ENCODE results near the gene LIMCH1.

LIMCH1 gene

DNA sequence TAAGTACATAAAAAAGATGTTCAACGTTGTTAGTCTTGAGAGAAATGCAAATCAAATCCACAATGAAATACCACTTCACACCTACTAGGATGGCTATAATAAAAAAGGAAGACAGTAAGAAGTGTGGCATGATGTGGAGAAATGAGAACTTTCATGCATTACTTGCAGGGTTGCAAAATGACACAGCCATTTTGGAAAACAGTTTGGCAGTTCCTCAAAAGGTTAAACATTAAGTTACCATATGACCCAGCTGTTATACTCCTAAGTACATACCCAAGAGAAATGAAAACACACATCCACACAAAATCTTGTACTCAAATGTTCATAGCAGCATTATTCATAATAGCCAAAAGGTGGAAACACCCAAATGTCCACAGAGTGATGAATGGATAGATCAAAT, 25.8 kb upstream of the LIMCH1 start:
- no peaks in the 10 kb centered on the region for H3K27me3 ChIP-seq (ENCODE audit: control insufficient read depth in 1 of 2, insufficient read depth in 2 of 2, low read length in 2 of 2)
- no peaks in the 10 kb centered on the region for H3K36me3 ChIP-seq (ENCODE audit: control insufficient read depth in 2 of 2, insufficient read depth in 2 of 2, low read length in 2 of 2)
- H3K4me1 ChIP-seq (ENCODE audit: control insufficient read depth, insufficient read depth, low read length), result peaks cover 4% of the 10 kb centered on the region
- H3K9me3 ChIP-seq (ENCODE audit: control insufficient read depth in 2 of 2, low read length in 2 of 2), result no peaks in the 10 kb centered on the region
- no peak overlapping the region for H3K9ac ChIP-seq (ENCODE audit: low read length in 2 of 2)
- H3K4me3 ChIP-seq (ENCODE audit: low read length in 2 of 2), result no peak overlapping the region
- no peak overlapping the region for H3K27ac ChIP-seq (ENCODE audit: low read length)

DNA sequence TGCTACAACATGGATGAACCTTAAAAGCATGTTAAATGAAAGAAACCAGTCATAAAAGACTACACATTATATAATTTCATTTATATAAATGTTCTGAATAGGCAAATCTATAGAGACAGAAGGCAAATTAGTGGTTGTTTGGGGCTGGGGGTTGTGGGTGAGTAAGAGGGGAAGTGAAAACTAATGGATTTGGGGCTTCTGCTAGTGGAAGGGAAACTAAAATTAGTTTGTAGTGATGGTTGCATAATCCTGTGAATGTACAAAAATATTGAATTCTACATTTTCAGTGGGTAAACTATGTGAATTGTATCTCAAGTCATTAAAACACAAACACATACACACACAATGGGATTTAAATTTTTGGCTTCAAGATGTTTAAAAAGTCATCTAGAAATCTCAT, 25.4 kb upstream of the LIMCH1 start:
- no peak overlapping the region for H3K4me3 ChIP-seq (ENCODE audit: low read length in 2 of 2)
- no peak overlapping the region for H3K27ac ChIP-seq (ENCODE audit: low read length)
- peaks cover 4% of the 10 kb centered on the region for H3K4me1 ChIP-seq (ENCODE audit: control insufficient read depth, insufficient read depth, low read length)
- no peaks in the 10 kb centered on the region for H3K9me3 ChIP-seq (ENCODE audit: control insufficient read depth in 2 of 2, low read length in 2 of 2)
- H3K36me3 ChIP-seq (ENCODE audit: control insufficient read depth in 2 of 2, insufficient read depth in 2 of 2, low read length in 2 of 2), result no peaks in the 10 kb centered on the region
- H3K9ac ChIP-seq (ENCODE audit: low read length in 2 of 2), result no peak overlapping the region
- H3K27me3 ChIP-seq (ENCODE audit: control insufficient read depth in 1 of 2, insufficient read depth in 2 of 2, low read length in 2 of 2), result no peaks in the 10 kb centered on the region

DNA sequence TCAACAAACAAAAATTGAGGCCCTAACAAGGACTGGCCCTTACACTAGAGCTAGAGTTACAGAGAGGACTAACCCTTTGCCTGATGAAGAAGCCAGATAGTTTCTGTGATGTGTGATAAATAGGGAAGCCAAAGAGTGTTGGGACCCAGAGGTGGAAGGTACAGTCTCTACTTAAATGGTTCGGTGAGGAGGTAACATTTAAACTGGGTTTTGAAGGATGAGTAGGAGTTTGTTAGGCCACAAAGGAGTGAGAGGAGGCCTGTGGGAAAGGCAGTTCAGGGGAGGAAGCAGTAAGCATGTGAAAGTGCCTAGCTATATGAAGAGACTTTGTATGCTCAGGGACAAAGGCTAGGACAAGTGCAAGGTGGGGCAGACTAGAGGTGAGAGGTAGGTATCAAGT, 23.8 kb upstream of the LIMCH1 start:
- Histone ChIP-seq H3K4me1 (ENCODE audit: control insufficient read depth, insufficient read depth, low read length) (peaks cover 4% of the 10 kb centered on the region), H3K36me3 (ENCODE audit: control insufficient read depth in 2 of 2, insufficient read depth in 2 of 2, low read length in 2 of 2) (no peaks in the 10 kb centered on the region), H3K27me3 (ENCODE audit: control insufficient read depth in 1 of 2, insufficient read depth in 2 of 2, low read length in 2 of 2) (no peaks in the 10 kb centered on the region), H3K9me3 (ENCODE audit: control insufficient read depth in 2 of 2, low read length in 2 of 2) (no peaks in the 10 kb centered on the region), H3K9ac (ENCODE audit: low read length in 2 of 2) (no peak overlapping the region), H3K27ac (ENCODE audit: low read length) (no peak overlapping the region), H3K4me3 (ENCODE audit: low read length in 2 of 2) (no peak overlapping the region)

DNA sequence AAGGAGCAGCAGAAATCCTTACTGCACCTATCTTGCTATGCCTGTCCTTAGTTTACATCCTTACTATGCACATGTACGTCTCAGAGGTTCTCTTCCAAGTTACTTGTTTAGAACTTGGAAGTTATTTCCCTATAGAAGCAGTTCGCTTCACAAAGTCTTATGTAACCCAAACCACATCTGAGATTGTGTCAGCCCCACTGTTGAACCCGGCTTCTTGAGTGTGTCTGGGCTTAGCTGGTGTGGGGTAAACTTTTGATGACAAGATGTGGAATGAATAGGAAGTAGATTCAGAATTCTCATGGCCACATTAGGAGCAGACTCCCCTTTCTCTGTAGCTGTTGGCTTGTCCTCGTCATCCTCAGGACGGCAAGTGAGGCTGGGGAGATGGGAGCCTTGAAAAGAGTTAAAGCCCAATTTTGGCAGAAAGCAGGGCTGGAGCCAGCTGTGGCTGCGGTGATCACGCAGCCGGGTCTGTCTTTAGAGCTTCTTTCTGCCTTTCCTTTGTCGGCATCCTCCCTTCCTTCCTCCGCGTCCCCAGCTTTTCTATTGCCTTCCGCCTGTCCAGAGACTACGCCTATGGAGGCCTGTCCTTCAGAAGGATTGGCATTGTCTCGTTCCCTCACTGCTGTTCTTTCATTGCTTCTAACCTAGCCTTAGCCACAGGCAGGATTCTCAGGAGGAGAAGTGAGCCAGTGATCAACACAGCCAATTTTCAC, 23.0 kb upstream of the LIMCH1 start:
- Histone ChIP-seq H3K27ac (ENCODE audit: low read length) (no peak overlapping the region), H3K4me1 (ENCODE audit: control insufficient read depth, insufficient read depth, low read length) (no peaks in the 10 kb centered on the region), H3K4me3 (ENCODE audit: low read length in 2 of 2) (no peak overlapping the region)

DNA sequence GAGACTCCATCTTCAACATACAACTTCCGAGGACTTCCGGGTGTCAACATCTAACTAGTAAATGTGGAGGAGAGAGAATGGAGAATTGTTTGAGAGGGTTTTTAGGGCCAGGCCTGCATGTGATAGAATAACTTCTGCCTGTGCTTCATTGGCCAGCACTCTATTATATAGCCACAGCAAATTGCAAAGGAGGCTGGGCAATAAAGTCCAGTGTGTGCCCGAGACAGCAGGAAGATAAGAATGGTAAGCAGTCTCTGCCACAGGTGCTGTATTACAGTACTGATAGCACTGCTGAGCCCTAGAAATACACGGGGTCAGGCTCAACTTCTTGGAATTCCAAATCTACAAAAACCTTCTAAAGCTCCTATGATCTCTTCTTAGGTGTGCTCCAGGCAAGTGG, 20.8 kb upstream of the LIMCH1 start:
- Histone ChIP-seq H3K9me3 (ENCODE audit: control insufficient read depth in 2 of 2, low read length in 2 of 2) (no peaks in the 10 kb centered on the region), H3K36me3 (ENCODE audit: control insufficient read depth in 2 of 2, insufficient read depth in 2 of 2, low read length in 2 of 2) (no peaks in the 10 kb centered on the region), H3K4me1 (ENCODE audit: control insufficient read depth, insufficient read depth, low read length) (no peaks in the 10 kb centered on the region), H3K4me3 (ENCODE audit: low read length in 2 of 2) (no peak overlapping the region), H3K27ac (ENCODE audit: low read length) (no peak overlapping the region), H3K27me3 (ENCODE audit: control insufficient read depth in 1 of 2, insufficient read depth in 2 of 2, low read length in 2 of 2) (no peaks in the 10 kb centered on the region), H3K9ac (ENCODE audit: low read length in 2 of 2) (no peak overlapping the region)

More for the DNA sequence above, 23.0 kb upstream of the LIMCH1 start:
- H3K27me3 ChIP-seq (ENCODE audit: control insufficient read depth in 1 of 2, insufficient read depth in 2 of 2, low read length in 2 of 2), result no peaks in the 10 kb centered on the region
- no peaks in the 10 kb centered on the region for H3K9me3 ChIP-seq (ENCODE audit: control insufficient read depth in 2 of 2, low read length in 2 of 2)
- no peak overlapping the region for H3K9ac ChIP-seq (ENCODE audit: low read length in 2 of 2)
- H3K36me3 ChIP-seq (ENCODE audit: control insufficient read depth in 2 of 2, insufficient read depth in 2 of 2, low read length in 2 of 2), result no peaks in the 10 kb centered on the region

DNA sequence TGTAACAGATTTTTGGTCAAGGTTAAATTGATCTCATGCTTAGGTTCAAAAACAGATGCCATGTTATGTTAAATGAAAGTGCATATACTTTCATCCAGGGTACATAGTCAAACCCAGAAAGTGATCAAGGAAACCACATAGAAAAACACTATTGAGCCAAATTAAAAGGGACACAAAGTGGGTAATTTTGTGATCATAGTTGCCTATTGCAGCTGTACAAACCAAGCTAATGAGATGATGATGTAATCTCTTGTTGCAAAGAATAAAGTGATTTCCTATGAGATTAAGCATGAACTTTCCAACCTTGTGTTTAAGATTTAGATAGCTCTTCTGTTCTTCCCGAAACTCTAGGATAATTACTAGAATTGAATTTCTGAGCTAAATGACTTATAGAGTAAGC, 20.2 kb upstream of the LIMCH1 start:
- Histone ChIP-seq H3K36me3 (ENCODE audit: control insufficient read depth in 2 of 2, insufficient read depth in 2 of 2, low read length in 2 of 2) (no peaks in the 10 kb centered on the region), H3K4me1 (ENCODE audit: control insufficient read depth, insufficient read depth, low read length) (no peaks in the 10 kb centered on the region)

DNA sequence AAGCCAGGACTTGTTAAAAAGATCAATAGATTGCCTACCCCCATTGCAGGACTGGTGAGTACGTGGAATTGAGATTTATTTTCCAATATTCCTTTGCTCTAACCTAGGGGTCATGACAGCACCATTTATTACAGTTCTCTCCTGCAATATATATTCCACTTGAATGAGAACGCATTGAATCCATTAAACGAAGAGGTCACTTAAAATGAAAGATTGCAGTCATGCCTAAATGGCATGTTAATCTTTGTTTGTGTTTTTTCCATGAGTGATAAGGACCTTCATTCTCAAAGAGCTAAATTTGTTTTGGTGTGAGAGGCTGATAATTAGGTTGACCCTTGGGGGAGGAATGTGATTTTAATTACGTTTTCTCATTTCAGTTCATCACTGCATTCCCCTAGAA, 13.5 kb upstream of the LIMCH1 start:
- no peaks in the 10 kb centered on the region for H3K9me3 ChIP-seq (ENCODE audit: control insufficient read depth in 2 of 2, low read length in 2 of 2)
- H3K4me3 ChIP-seq (ENCODE audit: low read length in 2 of 2), result no peak overlapping the region
- no peaks in the 10 kb centered on the region for H3K27me3 ChIP-seq (ENCODE audit: control insufficient read depth in 1 of 2, insufficient read depth in 2 of 2, low read length in 2 of 2)
- H3K27ac ChIP-seq (ENCODE audit: low read length), result no peak overlapping the region
- H3K36me3 ChIP-seq (ENCODE audit: control insufficient read depth in 2 of 2, insufficient read depth in 2 of 2, low read length in 2 of 2), result no peaks in the 10 kb centered on the region
- no peak overlapping the region for H3K9ac ChIP-seq (ENCODE audit: low read length in 2 of 2)
- no peaks in the 10 kb centered on the region for H3K4me1 ChIP-seq (ENCODE audit: control insufficient read depth, insufficient read depth, low read length)

More for the DNA sequence above, 20.2 kb upstream of the LIMCH1 start:
- no peaks in the 10 kb centered on the region for H3K9me3 ChIP-seq (ENCODE audit: control insufficient read depth in 2 of 2, low read length in 2 of 2)
- no peak overlapping the region for H3K9ac ChIP-seq (ENCODE audit: low read length in 2 of 2)
- H3K27ac ChIP-seq (ENCODE audit: low read length), result no peak overlapping the region
- no peak overlapping the region for H3K4me3 ChIP-seq (ENCODE audit: low read length in 2 of 2)
- no peaks in the 10 kb centered on the region for H3K27me3 ChIP-seq (ENCODE audit: control insufficient read depth in 1 of 2, insufficient read depth in 2 of 2, low read length in 2 of 2)

DNA sequence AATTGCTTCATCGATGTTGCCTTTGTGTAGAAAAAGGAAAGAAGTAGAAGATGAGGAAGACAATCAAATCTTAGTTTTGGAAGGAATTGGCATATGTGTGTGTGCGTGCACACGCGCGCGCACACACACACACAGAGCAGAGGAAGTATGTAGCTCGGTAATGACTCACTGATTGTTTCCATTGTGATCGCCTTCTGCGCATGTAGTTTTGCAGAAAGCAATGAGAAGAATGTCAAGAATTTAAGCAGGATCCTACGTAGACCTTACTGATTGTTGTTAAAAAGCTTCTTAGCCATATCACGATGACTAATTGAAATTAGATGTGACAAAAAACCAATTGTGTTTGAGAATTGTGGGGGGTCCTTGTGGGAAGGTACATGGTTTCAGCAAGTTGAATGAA, 12.8 kb upstream of the LIMCH1 start:
- no peaks in the 10 kb centered on the region for H3K4me1 ChIP-seq (ENCODE audit: control insufficient read depth, insufficient read depth, low read length)
- no peak overlapping the region for H3K27ac ChIP-seq (ENCODE audit: low read length)
- H3K27me3 ChIP-seq (ENCODE audit: control insufficient read depth in 1 of 2, insufficient read depth in 2 of 2, low read length in 2 of 2), result no peaks in the 10 kb centered on the region
- no peaks in the 10 kb centered on the region for H3K9me3 ChIP-seq (ENCODE audit: control insufficient read depth in 2 of 2, low read length in 2 of 2)
- no peak overlapping the region for H3K4me3 ChIP-seq (ENCODE audit: low read length in 2 of 2)
- H3K36me3 ChIP-seq (ENCODE audit: control insufficient read depth in 2 of 2, insufficient read depth in 2 of 2, low read length in 2 of 2), result no peaks in the 10 kb centered on the region
- no peak overlapping the region for H3K9ac ChIP-seq (ENCODE audit: low read length in 2 of 2)

DNA sequence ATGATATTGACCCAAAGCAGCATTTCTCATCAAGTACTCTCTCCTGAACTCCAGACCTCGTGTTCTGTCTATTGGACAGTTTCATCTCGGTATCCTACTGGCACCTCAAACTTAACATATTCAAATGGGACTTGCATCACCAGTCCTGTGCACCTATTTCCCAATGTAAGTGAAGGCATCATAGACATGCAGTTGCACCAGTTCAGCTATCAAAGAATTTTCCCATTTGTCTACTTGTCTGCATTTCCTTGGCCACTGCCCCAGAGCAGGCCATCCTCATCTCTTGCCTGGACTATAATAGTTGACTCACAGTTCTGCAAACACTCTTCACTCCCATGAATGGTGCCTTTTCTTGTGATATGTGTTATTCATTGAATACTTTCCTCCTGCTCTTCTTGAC, 11.3 kb upstream of the LIMCH1 start:
- no peaks in the 10 kb centered on the region for H3K27me3 ChIP-seq (ENCODE audit: control insufficient read depth in 1 of 2, insufficient read depth in 2 of 2, low read length in 2 of 2)
- no peaks in the 10 kb centered on the region for H3K36me3 ChIP-seq (ENCODE audit: control insufficient read depth in 2 of 2, insufficient read depth in 2 of 2, low read length in 2 of 2)
- no peaks in the 10 kb centered on the region for H3K4me1 ChIP-seq (ENCODE audit: control insufficient read depth, insufficient read depth, low read length)
- no peak overlapping the region for H3K27ac ChIP-seq (ENCODE audit: low read length)
- H3K9ac ChIP-seq (ENCODE audit: low read length in 2 of 2), result no peak overlapping the region
- H3K4me3 ChIP-seq (ENCODE audit: low read length in 2 of 2), result no peak overlapping the region
- no peaks in the 10 kb centered on the region for H3K9me3 ChIP-seq (ENCODE audit: control insufficient read depth in 2 of 2, low read length in 2 of 2)

DNA sequence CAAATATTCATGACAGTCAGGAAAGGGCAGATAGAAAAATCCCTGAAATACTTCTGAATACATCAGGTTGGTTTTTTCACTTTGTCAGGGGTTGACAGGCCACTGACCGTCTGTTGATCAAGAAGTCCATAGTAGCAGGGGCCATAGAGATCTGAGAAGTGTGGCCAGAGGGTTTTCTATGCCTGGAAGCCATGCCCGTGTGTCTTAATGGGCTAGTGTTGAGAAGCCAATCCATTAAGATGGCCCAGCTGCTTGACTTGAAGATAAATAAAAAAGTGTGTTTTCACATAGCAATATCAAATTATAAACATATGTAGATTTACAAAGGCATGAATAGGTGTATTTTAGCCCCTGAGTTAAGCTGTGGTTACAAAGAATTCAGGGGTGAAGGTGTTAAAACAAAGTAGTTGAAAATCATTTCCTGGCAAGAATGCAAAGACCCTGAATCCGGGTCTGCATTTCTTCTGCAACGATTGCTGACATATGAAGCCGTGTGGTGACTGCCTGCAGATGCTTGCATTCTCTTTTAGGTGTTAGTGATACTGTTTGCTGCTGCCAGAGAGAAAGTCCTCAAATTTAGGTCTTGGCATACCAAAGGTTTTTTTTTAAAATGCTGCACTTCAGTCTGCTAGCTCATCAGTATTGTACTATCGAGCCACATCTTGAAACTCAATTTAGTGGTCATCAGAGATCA, 9.3 kb upstream of the LIMCH1 start:
- no peaks in the 10 kb centered on the region for H3K27me3 ChIP-seq (ENCODE audit: control insufficient read depth in 1 of 2, insufficient read depth in 2 of 2, low read length in 2 of 2)
- H3K27ac ChIP-seq (ENCODE audit: low read length), result no peak overlapping the region
- H3K9ac ChIP-seq (ENCODE audit: low read length in 2 of 2), result no peak overlapping the region
- H3K36me3 ChIP-seq (ENCODE audit: control insufficient read depth in 2 of 2, insufficient read depth in 2 of 2, low read length in 2 of 2), result no peaks in the 10 kb centered on the region
- H3K9me3 ChIP-seq (ENCODE audit: control insufficient read depth in 2 of 2, low read length in 2 of 2), result no peaks in the 10 kb centered on the region
- H3K4me1 ChIP-seq (ENCODE audit: control insufficient read depth, insufficient read depth, low read length), result no peaks in the 10 kb centered on the region
- H3K4me3 ChIP-seq (ENCODE audit: low read length in 2 of 2), result no peak overlapping the region

DNA sequence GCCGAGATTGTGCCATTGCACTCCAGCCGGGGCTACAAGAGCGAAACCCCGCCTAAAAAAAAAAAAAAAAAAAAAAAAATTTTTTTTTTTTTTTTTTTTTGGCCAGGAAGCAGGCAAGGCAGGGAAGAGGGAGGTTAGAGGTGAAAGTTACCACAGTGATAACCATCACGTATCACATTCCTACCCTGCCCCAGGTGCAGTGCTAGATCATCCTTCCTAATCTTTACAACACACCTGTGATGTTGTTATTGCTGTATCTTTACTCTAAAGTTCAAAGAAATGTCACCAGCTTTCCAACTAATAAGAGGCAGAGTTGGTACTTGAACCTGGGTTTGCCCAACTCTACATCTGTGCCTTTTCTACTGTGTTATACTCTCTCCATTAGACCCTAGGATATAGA, 7.2 kb upstream of the LIMCH1 start:
- Histone ChIP-seq H3K27me3 (ENCODE audit: control insufficient read depth in 1 of 2, insufficient read depth in 2 of 2, low read length in 2 of 2) (no peaks in the 10 kb centered on the region), H3K9ac (ENCODE audit: low read length in 2 of 2) (no peak overlapping the region), H3K27ac (ENCODE audit: low read length) (no peak overlapping the region), H3K9me3 (ENCODE audit: control insufficient read depth in 2 of 2, low read length in 2 of 2) (no peaks in the 10 kb centered on the region), H3K36me3 (ENCODE audit: control insufficient read depth in 2 of 2, insufficient read depth in 2 of 2, low read length in 2 of 2) (no peaks in the 10 kb centered on the region), H3K4me3 (ENCODE audit: low read length in 2 of 2) (no peak overlapping the region), H3K4me1 (ENCODE audit: control insufficient read depth, insufficient read depth, low read length) (no peaks in the 10 kb centered on the region)

Data from stomach smooth muscle (tissue), 2 donors.